Anterior cingulate cortex (tissue), 58 donors: ENCODE results near the gene PPP2R2C.

Experiments
- DNase-seq, 58 donors: peaks; one replicate each; lab custom pipeline; 2025; lab: John Stamatoyannopoulos, UW

The PPP2R2C gene

DNA sequence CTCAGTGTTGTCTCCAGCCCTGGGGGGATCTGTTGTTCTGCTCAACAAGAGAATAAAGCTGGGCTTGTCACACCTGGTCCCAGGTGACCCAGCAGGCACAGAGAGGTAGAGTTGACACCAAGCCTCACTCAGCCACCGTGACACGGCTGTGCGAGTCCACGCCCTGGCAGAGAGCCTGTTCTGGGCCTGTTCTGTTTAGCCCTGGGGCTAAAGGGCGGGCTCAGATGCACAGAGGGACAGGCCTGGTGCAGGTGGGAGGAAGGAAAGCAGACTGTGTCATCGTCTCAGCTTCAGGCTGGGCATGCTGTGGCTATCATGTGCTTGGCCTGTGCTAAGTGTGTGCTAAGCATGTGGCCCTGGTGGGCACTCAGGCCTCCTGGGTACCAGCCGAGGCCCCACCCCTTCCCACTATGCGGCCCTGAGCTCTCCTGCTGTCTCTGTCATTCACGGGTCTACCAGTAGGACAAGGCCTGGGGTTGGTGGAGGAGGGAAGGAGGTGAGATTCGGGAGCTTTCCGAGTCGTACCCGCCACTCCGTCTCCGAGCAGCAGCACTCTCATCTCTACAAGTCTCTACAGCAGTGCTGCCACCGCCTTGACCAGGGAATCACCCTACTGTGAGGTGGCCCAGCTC lies 191.9 kb downstream of the PPP2R2C start:
- no peak for DNase-seq

DNA sequence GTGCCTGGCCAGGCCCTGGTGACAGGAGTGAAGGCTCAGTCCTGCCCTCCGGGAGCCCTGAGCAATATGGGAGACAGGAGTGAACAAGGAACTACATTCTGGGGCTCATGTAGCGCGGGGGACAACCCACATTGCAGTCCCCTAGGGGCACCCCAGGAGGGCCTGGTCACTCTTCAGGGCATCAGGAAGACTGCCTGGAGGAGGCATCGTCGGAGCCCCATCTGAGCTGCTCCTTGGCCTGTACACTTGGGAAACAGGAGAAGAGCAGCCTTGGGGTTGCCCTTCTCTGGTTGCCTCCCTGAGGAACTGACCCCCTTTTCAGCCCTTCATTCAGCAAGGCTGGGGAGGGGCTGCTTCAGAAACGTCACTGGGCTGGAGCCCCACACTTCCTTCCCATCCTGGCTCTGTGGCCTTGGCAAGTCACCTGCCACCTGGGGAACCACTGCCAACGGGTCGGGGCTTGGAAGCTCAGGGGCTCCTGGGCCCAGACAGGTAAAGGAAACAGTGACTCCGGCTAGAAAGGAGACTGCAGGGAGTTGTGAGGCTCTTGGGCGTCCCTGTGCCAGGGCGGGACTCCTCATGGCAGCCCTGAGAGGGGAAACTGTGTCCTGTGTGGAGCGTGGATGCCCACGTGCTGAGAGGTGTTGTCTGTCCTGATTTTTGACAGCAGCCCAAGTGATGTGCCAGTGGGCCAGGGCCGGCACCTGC lies 192.7 kb downstream of the PPP2R2C start:
- no peak for DNase-seq

DNA sequence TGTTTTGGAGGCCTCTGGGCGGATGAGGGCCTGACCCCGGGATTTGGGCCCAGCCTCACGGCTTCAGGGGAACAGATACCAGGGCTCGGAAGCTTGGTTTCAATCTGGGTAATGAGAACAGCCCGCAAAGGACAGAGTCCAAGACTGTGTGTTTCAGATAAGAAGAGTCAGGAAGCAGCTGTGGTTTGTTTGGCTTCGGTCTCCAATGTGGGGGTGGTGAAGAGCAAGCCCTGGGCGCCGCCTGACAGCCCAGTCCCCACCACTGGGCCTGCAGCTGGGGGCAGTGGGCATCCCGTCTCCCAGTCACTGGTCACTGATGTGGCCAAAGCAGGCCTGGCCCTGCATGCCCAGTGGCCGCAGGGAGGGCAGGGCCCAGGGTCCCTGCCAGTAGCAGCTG lies 193.6 kb downstream of the PPP2R2C start:
- no peak for DNase-seq

DNA sequence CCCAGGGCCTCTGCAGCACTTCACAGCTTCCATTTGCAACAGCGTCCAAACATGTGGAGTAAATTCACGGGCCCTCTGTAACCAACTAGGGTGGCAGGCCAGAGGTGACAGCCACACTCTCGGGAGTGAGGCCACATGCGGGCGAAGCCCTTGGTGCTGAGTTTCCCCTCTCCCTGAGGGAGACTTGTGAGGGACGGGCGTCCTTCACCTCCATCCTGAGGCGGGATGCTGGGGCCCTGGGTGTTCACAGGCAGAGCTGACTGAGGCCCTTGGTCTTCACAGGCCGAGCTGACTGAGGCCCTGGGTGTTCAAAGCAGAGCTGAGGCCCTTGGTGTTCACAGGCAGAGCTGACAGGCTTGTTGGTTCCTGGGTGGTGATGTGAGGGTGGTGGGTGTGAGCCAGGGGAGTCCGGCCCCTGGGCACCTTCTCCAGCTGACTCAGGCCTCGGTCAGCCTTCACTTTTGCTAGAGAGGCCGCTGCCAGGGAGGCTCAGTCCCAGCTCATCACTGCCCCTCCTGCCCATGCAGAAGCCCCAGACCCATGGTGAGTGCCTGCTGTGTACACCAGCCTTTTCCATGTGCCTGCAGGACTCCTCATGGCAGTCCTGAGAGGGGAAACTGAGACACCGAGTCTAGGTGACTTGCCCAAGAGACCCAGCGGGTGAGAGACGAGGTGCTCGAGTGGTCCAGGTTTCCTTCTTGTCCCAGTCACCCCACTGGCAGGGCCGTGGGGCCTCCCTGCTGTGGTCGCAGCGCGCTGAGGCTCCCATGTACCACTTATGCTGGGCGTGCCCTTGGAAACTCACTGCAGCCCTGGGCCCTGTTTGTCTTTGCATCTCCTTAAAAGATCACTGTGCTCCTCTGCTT lies 194.2 kb downstream of the PPP2R2C start:
- DNase-seq, result no peak

DNA sequence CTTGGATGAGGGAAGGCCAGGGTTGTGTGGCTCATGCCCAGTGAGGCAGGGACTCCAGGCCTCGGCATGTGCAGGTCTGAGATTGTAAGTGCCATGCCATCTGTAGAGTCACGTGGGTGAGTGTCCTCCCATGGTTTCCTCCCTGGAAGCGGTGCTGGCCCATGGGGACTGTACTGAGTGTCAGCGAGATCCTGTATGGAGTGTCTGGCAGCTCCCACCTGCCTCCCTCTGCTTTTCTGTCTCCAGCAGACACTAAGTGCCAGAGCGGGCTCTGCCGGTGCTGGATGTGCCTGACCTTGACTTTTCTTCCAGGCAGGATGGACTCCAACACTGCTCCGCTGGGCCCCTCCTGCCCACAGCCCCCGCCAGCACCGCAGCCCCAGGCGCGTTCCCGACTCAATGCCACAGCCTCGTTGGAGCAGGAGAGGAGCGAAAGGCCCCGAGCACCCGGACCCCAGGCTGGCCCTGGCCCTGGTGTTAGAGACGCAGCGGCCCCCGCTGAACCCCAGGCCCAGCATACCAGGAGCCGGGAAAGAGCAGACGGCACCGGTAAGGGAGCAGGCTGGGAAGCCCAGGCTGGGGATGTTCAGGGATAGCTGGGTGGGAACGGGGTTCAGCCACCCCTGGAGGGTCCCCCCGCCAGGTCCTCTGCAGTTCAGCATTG lies 195.1 kb downstream of the PPP2R2C start:
- DNase-seq, result peak in 1 of 58 donors; percentile 16

DNA sequence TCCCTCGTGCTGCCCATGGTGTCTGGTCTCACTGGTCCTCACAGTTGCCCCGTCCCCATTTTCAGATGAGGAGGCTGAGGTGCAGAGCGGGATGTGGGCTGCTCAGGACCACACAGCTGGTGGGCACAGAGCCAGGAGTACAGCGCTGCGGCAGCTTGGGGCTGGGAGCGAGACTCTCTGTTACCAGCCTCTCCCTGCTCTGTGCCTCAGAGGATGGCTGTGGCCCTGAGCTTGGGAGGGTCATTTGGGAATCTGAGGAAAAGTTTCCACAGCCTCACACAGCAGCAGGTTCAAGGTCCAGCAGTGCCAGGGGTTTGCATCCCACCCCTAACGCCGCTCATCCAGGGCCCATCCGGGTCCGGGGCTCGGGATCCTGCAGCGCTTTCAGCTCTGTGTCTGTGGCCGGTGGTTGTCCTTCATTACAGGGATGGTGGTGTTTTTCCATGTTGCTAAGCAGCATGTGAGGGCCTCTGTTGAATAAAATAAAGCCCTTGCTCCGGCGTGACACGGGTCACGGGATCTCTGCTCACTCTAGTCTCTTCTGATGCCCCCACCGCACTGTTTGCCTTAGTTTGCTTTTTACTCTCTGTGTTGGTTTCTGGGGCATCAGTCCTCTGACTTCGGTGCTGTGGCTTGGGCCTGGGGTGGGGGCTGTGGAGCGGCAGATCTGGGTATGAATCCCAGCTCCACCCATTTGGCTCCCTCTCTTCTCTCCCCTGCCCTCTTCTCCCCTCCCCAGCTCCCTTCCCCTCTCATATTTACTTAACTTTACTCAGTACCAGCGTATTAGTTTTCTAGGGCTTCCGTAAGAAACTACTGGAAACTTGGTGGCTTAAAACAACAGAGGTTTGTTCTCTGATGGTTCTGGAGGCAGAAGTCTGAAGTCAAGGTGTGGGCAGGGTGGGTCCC lies 196.3 kb downstream of the PPP2R2C start:
- peak in 13 of 58 donors; percentile 20 to 54 (median 34) for DNase-seq

DNA sequence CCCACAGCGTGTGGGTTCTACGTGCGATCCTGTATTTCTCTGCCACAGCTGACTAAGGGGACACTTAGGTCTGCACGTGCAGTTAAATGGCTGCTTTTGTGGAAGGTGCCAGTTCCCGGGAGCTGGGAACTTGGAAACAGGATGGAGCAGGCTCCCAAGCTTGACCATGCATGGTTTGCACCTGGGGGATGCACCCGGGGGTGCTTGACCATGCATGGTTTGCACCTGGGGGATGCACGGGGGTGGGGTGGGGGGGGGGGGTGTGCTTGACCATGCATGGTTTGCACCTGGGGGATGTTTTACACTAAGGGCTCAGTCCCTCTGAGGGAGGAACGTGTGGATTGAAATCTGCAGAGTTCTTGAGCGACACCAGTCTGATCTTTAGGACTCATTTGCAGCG lies 197.1 kb downstream of the PPP2R2C start:
- DNase-seq, result no peak

DNA sequence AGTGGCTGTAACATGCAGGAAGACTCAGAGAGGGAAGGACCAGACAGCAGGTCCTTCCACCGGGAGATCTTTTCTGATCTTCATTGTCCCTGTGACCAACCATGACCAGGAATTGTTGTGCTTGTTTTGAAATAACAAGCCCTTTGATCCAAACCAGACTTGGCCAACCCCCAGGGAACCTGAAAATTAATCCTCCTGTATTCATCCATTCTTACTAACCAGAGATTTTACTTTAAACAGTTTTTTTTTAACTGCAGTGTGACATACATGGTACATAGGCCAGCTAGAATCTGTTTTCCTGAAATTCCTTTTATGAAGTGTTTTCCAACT lies 198.8 kb downstream of the PPP2R2C start:
- DNase-seq, result no peak

DNA sequence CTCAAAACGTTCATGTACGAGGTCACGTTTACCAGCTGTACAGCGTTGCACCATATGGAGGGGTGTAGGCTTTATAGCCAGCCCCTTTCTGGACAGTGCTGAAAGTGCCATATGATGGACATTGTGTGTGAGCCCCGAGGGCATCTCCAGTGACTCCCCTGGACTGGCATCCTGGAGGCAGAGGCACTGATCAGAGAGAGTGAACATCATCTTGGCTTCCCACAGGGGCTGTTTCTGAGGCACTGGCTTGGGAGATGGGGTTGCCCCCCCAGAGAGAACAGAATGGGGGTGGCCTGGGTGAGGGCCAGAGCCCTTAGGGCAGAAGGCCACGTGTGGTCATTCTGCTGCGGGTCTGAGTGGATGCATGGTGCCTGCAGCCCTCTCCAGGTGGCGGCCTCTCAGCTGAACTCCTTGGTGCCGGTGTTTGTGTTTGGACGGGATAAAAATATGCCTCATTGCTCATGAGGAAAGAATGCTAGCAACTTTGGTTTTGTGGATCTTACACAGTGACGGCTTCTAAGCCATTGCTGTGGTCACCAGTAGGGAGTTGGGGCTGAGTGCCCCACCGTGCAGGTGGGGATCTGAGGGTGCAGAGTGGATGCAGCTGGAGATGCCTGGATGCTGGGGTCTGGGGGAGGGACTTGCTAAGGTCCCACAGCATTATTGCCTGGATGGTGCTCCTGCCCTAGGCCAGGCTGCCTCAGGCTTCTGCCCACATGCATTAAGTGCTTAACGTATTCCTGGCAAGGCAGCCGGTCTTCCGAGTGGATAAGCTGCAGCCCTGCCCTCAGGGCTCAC lies 199.4 kb downstream of the PPP2R2C start:
- no peak for DNase-seq

DNA sequence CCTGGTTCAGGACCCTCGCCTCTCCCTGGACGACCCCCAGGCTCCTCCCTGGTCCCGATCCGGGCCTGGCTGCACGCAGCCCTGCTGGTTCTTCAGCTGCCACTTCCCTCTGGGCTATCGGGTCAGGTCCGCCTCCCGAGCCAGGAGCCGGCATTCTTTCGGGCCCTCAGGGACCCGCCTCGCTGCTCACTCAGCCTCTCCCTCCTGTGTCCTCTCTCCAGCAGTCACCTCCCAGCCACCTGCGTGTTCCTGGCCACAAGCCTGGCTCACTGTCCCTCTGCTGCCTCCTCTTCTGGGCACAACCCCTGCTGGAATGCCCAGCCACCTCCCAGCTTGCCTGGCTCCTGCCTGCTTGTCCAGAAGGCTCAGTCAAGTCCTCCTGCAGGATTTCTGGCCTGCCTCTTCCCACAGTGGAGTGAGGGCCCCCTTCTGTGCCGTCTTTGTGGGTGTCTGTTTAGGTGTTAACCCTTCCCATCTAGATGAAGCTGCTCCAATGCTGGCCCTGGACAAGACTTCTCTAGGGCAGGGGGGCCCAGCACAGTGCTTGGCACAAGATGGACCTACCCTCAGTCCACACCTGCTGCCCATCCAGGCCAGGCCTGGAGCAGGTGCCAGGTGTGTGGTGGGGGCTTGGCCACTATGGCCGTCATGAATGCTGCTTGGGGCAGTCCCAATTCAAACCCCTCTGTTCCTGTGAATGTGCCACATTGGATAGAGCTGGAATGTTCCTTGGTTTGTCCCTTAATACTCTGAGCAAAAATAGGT lies 200.5 kb downstream of the PPP2R2C start:
- peak in 1 of 58 donors; percentile 17 for DNase-seq

DNA sequence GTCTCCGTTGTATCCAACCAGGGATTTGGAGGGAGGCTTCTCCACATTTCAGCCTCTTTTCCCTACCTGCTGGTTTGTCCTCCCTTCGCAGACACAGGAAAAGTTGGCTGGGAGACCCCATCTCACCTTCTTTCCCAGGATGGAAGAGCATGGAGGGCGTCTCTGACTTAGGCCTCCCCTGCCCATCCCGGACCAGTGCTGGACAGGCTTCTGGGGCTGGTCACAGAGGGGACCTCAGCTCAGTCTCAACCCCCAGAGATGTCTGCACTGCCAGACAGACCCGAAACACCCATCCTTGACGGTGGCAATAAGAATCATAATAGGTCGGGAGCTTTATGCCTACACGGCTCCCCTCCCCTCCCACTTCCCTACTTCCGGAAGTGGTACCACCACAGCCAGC lies 201.2 kb downstream of the PPP2R2C start:
- no peak for DNase-seq

DNA sequence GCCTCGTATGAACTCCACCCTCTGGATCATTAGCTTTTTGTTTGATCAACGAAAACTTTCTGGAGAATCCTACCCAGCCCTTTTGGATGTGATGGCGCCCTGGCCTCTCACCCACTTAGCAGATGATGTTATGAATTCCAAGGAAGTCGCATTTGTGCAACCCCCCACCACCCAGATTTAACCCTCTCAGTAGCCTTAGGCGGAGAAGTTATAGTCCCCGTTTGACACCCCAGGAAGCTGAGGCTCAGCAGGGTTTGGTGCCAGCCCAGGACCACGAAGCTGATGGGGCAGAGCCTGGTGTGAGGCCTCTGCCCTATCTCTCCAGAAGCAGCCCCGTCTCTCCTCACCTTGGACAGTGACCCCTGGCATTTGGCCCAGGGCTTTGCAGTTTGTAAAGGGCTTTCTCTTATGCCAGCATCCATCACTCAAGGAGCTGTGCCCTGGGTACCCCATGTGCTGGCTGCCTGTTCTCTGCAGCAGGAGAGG lies 201.7 kb downstream of the PPP2R2C start:
- peak in 2 of 58 donors; percentile 22 to 29 for DNase-seq
